HCT116 (cell line): ENCODE results near the gene C16orf78. TPM values are rescaled to one million over a fixed set of nuclear protein-coding genes. Genes with fewer than 3 reads are reported as not detected.

Experiments used
- ATAC-seq: fragments of 200-7000 bp; cut with Tn5 transposase; 2 replicates; pipeline ENCODE4 v1.9.1; 2020; ENCODE audit warnings: mild to moderate bottlenecking, moderate library complexity
- BruUV-seq: library from RNA; stranded (reverse); fragments of 400-500 nt; replicated peaks from 2 replicates; lab custom pipeline; 2021; lab: Mats Ljungman, UMichigan
- CTCF ChIA-PET: fragments of 300-600 bp; sonication (Branson Sonifier 250); formaldehyde crosslinking; loops from one replicate; lab custom pipeline; 2021; ENCODE audit warnings: antibody characterized with exemption; lab: Charles Lee
- POLR2A ChIA-PET: fragments of 300-600, 350-600 bp; sonication (Branson Sonifier 250); formaldehyde crosslinking; loops from one replicate; lab custom pipeline; 2021; ENCODE audit warnings: antibody characterized with exemption; lab: Charles Lee
- RAD21 ChIA-PET, 2 experiments: fragments of 300-600 bp; sonication (Branson Sonifier 250); formaldehyde crosslinking; loops; one replicate each; lab custom pipeline; 2023; ENCODE audit warnings: low total read pairs in 2 of 2; ENCODE audit not compliant: uncharacterized antibody in 2 of 2, unreplicated experiment in 2 of 2, low non-redundant PET in 1 of 2; lab: Charles Lee
- DNase-seq: peaks from one replicate; pipeline ENCODE4 v3.0.0-alpha.2; 2010; ENCODE audit warnings: low read depth, low spot score
- H2AFZ ChIP-seq: fragments of 200-600 bp; shearing (Covaris generic), sonication (generic); 2 replicates; pipeline ENCODE4 v1.6.1; 2017; ENCODE audit warnings: low read depth, mixed run types, mixed read lengths, antibody characterized with exemption, low read length; ENCODE audit not compliant: poor library complexity, severe bottlenecking
- H3K27ac ChIP-seq: 2 replicates; pipeline ENCODE4 v1.5.1; 2012; ENCODE audit warnings: low read depth, low read length
- H3K27me3 ChIP-seq: fragments of 200-600 bp; sonication (generic); 2 replicates; pipeline ENCODE4 v1.6.1; 2016; ENCODE audit warnings: mixed run types, low read length, mixed read lengths; ENCODE audit not compliant: insufficient read depth
- H3K36me3 ChIP-seq, 2 experiments: fragments of 200-500 bp in 1 of 2; fragments of 200-600 bp in 1 of 2; sonication (Bioruptor generic) in 1 of 2; sonication (generic) in 1 of 2; 2 replicates each; pipeline versions ENCODE4 v1.5.1 to v1.6.1; 2014 to 2016; ENCODE audit warnings: low read length in 2 of 2, inconsistent platforms in 1 of 2, mixed read lengths in 1 of 2, mixed run types in 1 of 2; ENCODE audit not compliant: insufficient read depth in 2 of 2, control insufficient read depth in 1 of 2
- H3K4me1 ChIP-seq, 2 experiments: fragments of 200-600 bp in 1 of 2; sonication (generic) in 1 of 2; 2 replicates each; pipeline versions ENCODE4 v1.5.1 to v1.6.1; 2012 to 2017; ENCODE audit warnings: low read length in 2 of 2, inconsistent platforms in 1 of 2, mild to moderate bottlenecking in 1 of 2, mixed read lengths in 1 of 2, mixed run types in 1 of 2, moderate library complexity in 1 of 2; ENCODE audit not compliant: insufficient read depth in 2 of 2, control insufficient read depth in 1 of 2
- H3K4me2 ChIP-seq: fragments of 200-600 bp; sonication (generic); 2 replicates; pipeline ENCODE4 v1.6.1; 2017; ENCODE audit warnings: mixed run types, low read length, mixed read lengths
- H3K4me3 ChIP-seq, 2 experiments: fragments of 200-600 bp in 1 of 2; sonication (generic) in 1 of 2; replicated peaks in 1 of 2; 2 replicates each; pipeline ENCODE4 v1.5.1; 2011 to 2016; ENCODE audit warnings: low read length in 2 of 2, control low read depth in 1 of 2, low read depth in 1 of 2, mild to moderate bottlenecking in 1 of 2, mixed read lengths in 1 of 2, mixed run types in 1 of 2
- H3K79me2 ChIP-seq: fragments of 200-600 bp; sonication (generic); 2 replicates; pipeline ENCODE4 v1.6.1; 2017; ENCODE audit warnings: mild to moderate bottlenecking, mixed run types, low read length, moderate library complexity, mixed read lengths; ENCODE audit not compliant: insufficient read depth
- H3K9ac ChIP-seq: fragments of 200-600 bp; sonication (generic); 2 replicates; pipeline ENCODE4 v1.6.1; 2016; ENCODE audit warnings: low read length, mixed read lengths
- H3K9me2 ChIP-seq: fragments of 200-600 bp; sonication (generic), shearing (Covaris generic); 2 replicates; pipeline ENCODE4 v1.6.1; 2017; ENCODE audit warnings: mixed run types, mild to moderate bottlenecking, moderate library complexity; ENCODE audit not compliant: insufficient read depth
- H3K9me3 ChIP-seq, 2 experiments: fragments of 200-500 bp in 1 of 2; fragments of 200-600 bp in 1 of 2; sonication (Bioruptor generic) in 1 of 2; sonication (generic) in 1 of 2; 2 replicates each; pipeline ENCODE4 v1.6.1; 2014 to 2017; ENCODE audit warnings: low read length in 2 of 2, mixed read lengths in 2 of 2, inconsistent platforms in 1 of 2, low read depth in 1 of 2, mild to moderate bottlenecking in 1 of 2, mixed run types in 1 of 2, moderate library complexity in 1 of 2; ENCODE audit not compliant: control insufficient read depth in 1 of 2, insufficient read depth in 1 of 2
- H4K20me1 ChIP-seq: fragments of 200-600 bp; sonication (generic), shearing (Covaris generic); 2 replicates; pipeline ENCODE4 v1.6.1; 2017; ENCODE audit warnings: mixed run types, mild to moderate bottlenecking, moderate library complexity; ENCODE audit not compliant: insufficient read depth
- ATF3 ChIP-seq: IDR thresholded peaks from 2 replicates; pipeline ENCODE4 v1.6.1; 2012
- CBX3 ChIP-seq: IDR thresholded peaks from 2 replicates; pipeline ENCODE4 v1.6.1; 2012; ENCODE audit warnings: low read depth
- CEBPB ChIP-seq: IDR thresholded peaks from 2 replicates; pipeline ENCODE4 v1.6.1; 2012; ENCODE audit warnings: low read depth
- CTCF ChIP-seq, 3 experiments: fragments of 200-600 bp in 1 of 3; sonication (generic) in 1 of 3; IDR thresholded peaks in 2 of 3; conservative IDR thresholded peaks in 1 of 3; 2 replicates each; pipeline ENCODE4 v1.5.1; 2012 to 2017; ENCODE audit warnings: low read depth in 2 of 3, low read length in 2 of 3, antibody characterized with exemption in 1 of 3, borderline replicate concordance in 1 of 3, control low read depth in 1 of 3, mild to moderate bottlenecking in 1 of 3, mixed read lengths in 1 of 3, mixed run types in 1 of 3, moderate library complexity in 1 of 3; ENCODE audit not compliant: insufficient read depth in 1 of 3
- EGR1 ChIP-seq: IDR thresholded peaks from 2 replicates; pipeline ENCODE4 v1.6.1; 2012; ENCODE audit warnings: low read depth
- FOSL1 ChIP-seq: IDR thresholded peaks from 2 replicates; pipeline ENCODE4 v1.6.1; 2012; ENCODE audit warnings: low read depth
- MAX ChIP-seq: IDR thresholded peaks from 2 replicates; pipeline ENCODE4 v1.6.1; 2012
- POLR2A ChIP-seq: IDR thresholded peaks from 2 replicates; pipeline ENCODE4 v1.7.0; 2011; ENCODE audit warnings: borderline replicate concordance; ENCODE audit not compliant: insufficient read depth, insufficient read length; ENCODE audit errors: extremely low read depth
- SIN3A ChIP-seq: IDR thresholded peaks from 2 replicates; pipeline ENCODE4 v1.6.1; 2012; ENCODE audit warnings: low read depth
- SP1 ChIP-seq: IDR thresholded peaks from 2 replicates; pipeline ENCODE4 v1.6.1; 2012; ENCODE audit warnings: low read depth
- TCF7L2 ChIP-seq: IDR thresholded peaks from 2 replicates; pipeline ENCODE4 v1.7.0; 2011; ENCODE audit warnings: borderline replicate concordance, inconsistent platforms; ENCODE audit not compliant: insufficient read depth, insufficient read length; ENCODE audit errors: extremely low read depth
- YY1 ChIP-seq: IDR thresholded peaks from 2 replicates; pipeline ENCODE4 v1.6.1; 2011; ENCODE audit warnings: low read length, low read depth, moderate library complexity, mild to moderate bottlenecking; ENCODE audit not compliant: insufficient replicate concordance; ENCODE audit errors: extremely low read depth
- ZFX ChIP-seq: fragments of 450-650 bp; IDR thresholded peaks from 2 replicates; pipeline ENCODE4 v1.6.1; 2017
- ZNF274 ChIP-seq: fragments of 200-500 bp; sonication (Bioruptor generic); IDR thresholded peaks from 2 replicates; pipeline ENCODE4 v1.6.1; 2014; ENCODE audit warnings: mild to moderate bottlenecking, low read depth, low read length, inconsistent platforms
- intact Hi-C: fragments of 100-400 bp; cut with micrococcal nuclease; formaldehyde crosslinking; loops from 2 replicates; pipeline ENCODE4 v1.10.0; 2022
- total RNA-seq: library from RNA; stranded (reverse); gene quantifications from one replicate; pipeline ENCODE4 v1.2.1, GENCODE V29; 2021; ENCODE audit not compliant: unreplicated experiment

Gene C16orf78
- total RNA-seq, 1 experiment from 2014 or later: not detected

- Histone ChIP-seq H3K4me3 (no peak overlapping the region), H3K4me1 (no peaks in the 10 kb centered on the region), H3K9me3 (no peaks in the 10 kb centered on the region), H3K27me3 (peaks cover 38% of the 10 kb centered on the region), H2AFZ (no peak overlapping the region), H3K4me2 (no peak overlapping the region), H3K79me2 (no peaks in the 10 kb centered on the region), H3K36me3 (no peaks in the 10 kb centered on the region), H3K9me2 (no peaks in the 10 kb centered on the region), H3K9ac (no peak overlapping the region), H4K20me1 (no peaks in the 10 kb centered on the region), H3K27ac (no peak overlapping the region)
- no peak for ATAC-seq
- ChIA-PET RAD21 (no interaction called here), CTCF (no interaction called here), POLR2A (no interaction called here)
- BruUV-seq: no TSS peak
- no peak for DNase-seq
- TF ChIP-seq MAX (no peak), CBX3 (no peak), POLR2A (no peak), TCF7L2 (no peak), ZFX (no peak), EGR1 (no peak), SIN3A (no peak), YY1 (no peak), CEBPB (no peak), SP1 (no peak), FOSL1 (no peak), ATF3 (no peak), CTCF (IDR thresholded peaks at IDR 0.05 in 2 of 3, conservative IDR thresholded peaks at IDR 0.05 in 1 of 3; ENCODE audit: borderline replicate concordance in 1 of 3, insufficient read depth in 1 of 3, low read depth in 2 of 3, low read length in 2 of 3) (no peak), ZNF274 (no peak)
- intact Hi-C loops: no loop called here
These were observed 63.7 kb downstream of the C16orf78 start for GRCh38 chr16:49437344-49437743.
